Measurements from ENCODE around the gene EXOG. TPM values are rescaled to one million over a fixed set of nuclear protein-coding genes. Genes with fewer than 3 reads are reported as not detected.
A peak's percentile ranks its signal among the peaks of the same experiment; 100 is the strongest.

Gene EXOG
- total RNA-seq, 1 donor from 2014 or later, result 26.1 TPM

- no peak for DNase-seq (ENCODE audit: low spot score)
These were observed 23.8 kb upstream of the EXOG start for GRCh38 chr3:38472342-38472741.

- no peak for DNase-seq (ENCODE audit: low spot score)
These were observed 22.9 kb upstream of the EXOG start for GRCh38 chr3:38473229-38473628.

- DNase-seq (ENCODE audit: low spot score), result no peak
These were observed 21.1 kb upstream of the EXOG start for GRCh38 chr3:38474928-38475605.

GRCh38 chr3:38475716-38476115, 20.4 kb upstream of the EXOG start:
- DNase-seq (ENCODE audit: low spot score), result no peak

- DNase-seq (ENCODE audit: low spot score), result no peak
These were observed 19.9 kb upstream of the EXOG start for GRCh38 chr3:38476157-38476756.

GRCh38 chr3:38477057-38477820, 18.9 kb upstream of the EXOG start:
- no peak for DNase-seq (ENCODE audit: low spot score)

GRCh38 chr3:38477839-38478450, 18.2 kb upstream of the EXOG start:
- no peak for DNase-seq (ENCODE audit: low spot score)

GRCh38 chr3:38478901-38479300, 17.2 kb upstream of the EXOG start:
- DNase-seq (ENCODE audit: low spot score), result no peak

- DNase-seq (ENCODE audit: low spot score), result peak; percentile 71
These were observed 16.6 kb upstream of the EXOG start for GRCh38 chr3:38479431-38480092.

GRCh38 chr3:38480093-38480445, 16.1 kb upstream of the EXOG start:
- DNase-seq (ENCODE audit: low spot score), result no peak

- DNase-seq (ENCODE audit: low spot score), result no peak
These were observed 15.2 kb upstream of the EXOG start for GRCh38 chr3:38480930-38481329.

GRCh38 chr3:38482951-38483350, 13.2 kb upstream of the EXOG start:
- no peak for DNase-seq (ENCODE audit: low spot score)

- no peak for DNase-seq (ENCODE audit: low spot score)
These were observed 8.8 kb upstream of the EXOG start for GRCh38 chr3:38487323-38487722.

- DNase-seq (ENCODE audit: low spot score), result no peak
These were observed 7.2 kb upstream of the EXOG start for GRCh38 chr3:38488949-38489348.

- no peak for DNase-seq (ENCODE audit: low spot score)
These were observed 6.4 kb upstream of the EXOG start for GRCh38 chr3:38489766-38490165.

- no peak for DNase-seq (ENCODE audit: low spot score)
These were observed 5.7 kb upstream of the EXOG start for GRCh38 chr3:38490281-38491030.

GRCh38 chr3:38491215-38491614, 4.9 kb upstream of the EXOG start:
- no peak for DNase-seq (ENCODE audit: low spot score)

- no peak for DNase-seq (ENCODE audit: low spot score)
These were observed 3.1 kb upstream of the EXOG start for GRCh38 chr3:38493031-38493430.

GRCh38 chr3:38497031-38497430, 891 bp downstream of the EXOG start:
- no peak for DNase-seq (ENCODE audit: low spot score)

- DNase-seq (ENCODE audit: low spot score), result no peak
These were observed 4.7 kb downstream of the EXOG start for GRCh38 chr3:38500688-38501417.

GRCh38 chr3:38507120-38507519, 11.0 kb downstream of the EXOG start:
- no peak for DNase-seq (ENCODE audit: low spot score)

Data from ureter (tissue), 1 donor.